H9 (cell line): ENCODE results near the gene SLC22A2. TPM values are rescaled to one million over a fixed set of nuclear protein-coding genes. Genes with fewer than 3 reads are reported as not detected.

Experiments used
- DNase-seq: peaks from one replicate; pipeline ENCODE4 v3.0.0-alpha.2; 2017
- H2AFZ ChIP-seq: one replicate; pipeline ENCODE4 v1.6.1; 2013; ENCODE audit warnings: mild to moderate bottlenecking, low read length, control low read depth, moderate library complexity
- H2AK5ac ChIP-seq: 2 replicates; pipeline ENCODE4 v1.6.1; 2013; ENCODE audit warnings: low read length, control low read depth, mixed read lengths; ENCODE audit not compliant: insufficient read length
- H2BK120ac ChIP-seq: one replicate; pipeline ENCODE4 v1.6.1; 2013; ENCODE audit warnings: low read depth, mild to moderate bottlenecking, low read length, control low read depth, inconsistent platforms; ENCODE audit not compliant: poor library complexity, severe bottlenecking
- H2BK12ac ChIP-seq: 2 replicates; pipeline ENCODE4 v1.6.1; 2013; ENCODE audit warnings: low read length, control low read depth, mixed read lengths, low read depth; ENCODE audit not compliant: insufficient read length
- H2BK15ac ChIP-seq: 2 replicates; pipeline ENCODE4 v1.6.1; 2013; ENCODE audit warnings: low read depth, low read length, control low read depth
- H2BK20ac ChIP-seq: one replicate; pipeline ENCODE4 v1.6.1; 2013; ENCODE audit warnings: low read depth, mild to moderate bottlenecking, low read length, control low read depth, inconsistent platforms; ENCODE audit not compliant: poor library complexity, severe bottlenecking
- H2BK5ac ChIP-seq: 2 replicates; pipeline ENCODE4 v1.6.1; 2013; ENCODE audit warnings: low read length, control low read depth, mixed read lengths; ENCODE audit not compliant: insufficient read length
- H3K14ac ChIP-seq: 2 replicates; pipeline ENCODE4 v1.6.1; 2013; ENCODE audit warnings: low read length, control low read depth; ENCODE audit not compliant: insufficient read depth
- H3K18ac ChIP-seq: 2 replicates; pipeline ENCODE4 v1.6.1; 2013; ENCODE audit warnings: low read depth, mild to moderate bottlenecking, mixed read lengths, low read length, control low read depth; ENCODE audit not compliant: insufficient read length
- H3K23ac ChIP-seq: 2 replicates; pipeline ENCODE4 v1.6.1; 2013; ENCODE audit warnings: low read length, control low read depth, mixed read lengths, low read depth; ENCODE audit not compliant: insufficient read length
- H3K23me2 ChIP-seq: 2 replicates; pipeline ENCODE4 v1.6.1; 2013; ENCODE audit warnings: low read depth, mild to moderate bottlenecking, mixed read lengths, low read length, control low read depth; ENCODE audit not compliant: insufficient read length, poor library complexity, severe bottlenecking
- H3K27ac ChIP-seq: 2 replicates; pipeline ENCODE4 v1.5.1; 2013; ENCODE audit warnings: low read length, control low read depth, mixed read lengths, low read depth; ENCODE audit not compliant: insufficient read length
- H3K27me3 ChIP-seq: 2 replicates; pipeline ENCODE4 v1.6.1; 2013; ENCODE audit warnings: low read length, control low read depth, inconsistent platforms; ENCODE audit not compliant: insufficient read depth
- H3K4ac ChIP-seq: 2 replicates; pipeline ENCODE4 v1.6.1; 2013; ENCODE audit warnings: low read depth, mild to moderate bottlenecking, control low read depth, inconsistent platforms, low read length, moderate library complexity
- H3K4me1 ChIP-seq: 2 replicates; pipeline ENCODE4 v1.6.1; 2013; ENCODE audit warnings: low read length, control low read depth, inconsistent platforms; ENCODE audit not compliant: insufficient read depth
- H3K4me2 ChIP-seq: 2 replicates; pipeline ENCODE4 v1.6.1; 2013; ENCODE audit warnings: low read length, control low read depth, mixed read lengths; ENCODE audit not compliant: insufficient read length, insufficient read depth
- H3K56ac ChIP-seq: 2 replicates; pipeline ENCODE4 v1.6.1; 2013; ENCODE audit warnings: low read depth, mild to moderate bottlenecking, mixed read lengths, low read length, control low read depth; ENCODE audit not compliant: insufficient read length
- H3K79me1 ChIP-seq: 2 replicates; pipeline ENCODE4 v1.6.1; 2013; ENCODE audit warnings: low read depth, mild to moderate bottlenecking, moderate library complexity, low read length, control low read depth, inconsistent platforms; ENCODE audit not compliant: insufficient read depth, poor library complexity, severe bottlenecking
- H3K79me2 ChIP-seq: 2 replicates; pipeline ENCODE4 v1.6.1; 2013; ENCODE audit warnings: low read length, control low read depth, inconsistent platforms; ENCODE audit not compliant: insufficient read depth
- H3K9ac ChIP-seq: 2 replicates; pipeline ENCODE4 v1.6.1; 2013; ENCODE audit warnings: low read length, control low read depth, mixed read lengths; ENCODE audit not compliant: insufficient read length; ENCODE audit errors: extremely low read depth
- H3K9me3 ChIP-seq: one replicate; pipeline ENCODE4 v1.6.1; 2013; ENCODE audit warnings: low read depth, low read length, inconsistent platforms; ENCODE audit not compliant: control insufficient read depth
- H3T11ph ChIP-seq: one replicate; pipeline ENCODE4 v1.6.1; 2013; ENCODE audit warnings: mild to moderate bottlenecking, low read length, control low read depth, inconsistent platforms
- H4K20me1 ChIP-seq: one replicate; pipeline ENCODE4 v1.6.1; 2013; ENCODE audit not compliant: control insufficient read depth, insufficient read length, insufficient read depth
- H4K5ac ChIP-seq: 2 replicates; pipeline ENCODE4 v1.6.1; 2013; ENCODE audit warnings: low read depth, mild to moderate bottlenecking, mixed read lengths, low read length, control low read depth; ENCODE audit not compliant: insufficient read length
- H4K8ac ChIP-seq: replicated peaks from 2 replicates; pipeline ENCODE4 v1.6.1; 2013; ENCODE audit warnings: low read length, control low read depth, mixed read lengths, low read depth; ENCODE audit not compliant: insufficient read length
- H4K91ac ChIP-seq: 2 replicates; pipeline ENCODE4 v1.6.1; 2013; ENCODE audit warnings: low read depth, mild to moderate bottlenecking, moderate library complexity, mixed read lengths, low read length, control low read depth; ENCODE audit not compliant: insufficient read length
- H3K27ac Mint-ChIP-seq, 3 experiments: 2 replicates in 2 of 3; 3 replicates in 1 of 3; pipeline ENCODE4 v1.8.0; 2020 to 2021; ENCODE audit warnings: mixed read lengths in 3 of 3, mild to moderate bottlenecking in 1 of 3, moderate library complexity in 1 of 3
- H3K27me3 Mint-ChIP-seq: 2 replicates; pipeline ENCODE4 v1.8.0; 2021; ENCODE audit warnings: low read depth, mild to moderate bottlenecking, moderate library complexity, mixed read lengths
- H3K36me3 Mint-ChIP-seq, 3 experiments: 2 replicates in 2 of 3; 3 replicates in 1 of 3; pipeline ENCODE4 v1.8.0; 2020 to 2021; ENCODE audit warnings: low read depth in 3 of 3, mixed read lengths in 3 of 3; ENCODE audit not compliant: insufficient read depth in 1 of 3
- H3K4me1 Mint-ChIP-seq, 2 experiments: 2 replicates each; pipeline ENCODE4 v1.8.0; 2020; ENCODE audit warnings: mixed read lengths in 2 of 2
- H3K4me3 Mint-ChIP-seq, 2 experiments: 2 replicates in 1 of 2; 3 replicates in 1 of 2; pipeline ENCODE4 v1.8.0; 2020 to 2021; ENCODE audit warnings: mild to moderate bottlenecking in 2 of 2, mixed read lengths in 2 of 2, moderate library complexity in 1 of 2
- H3K9me3 Mint-ChIP-seq, 2 experiments: 2 replicates in 1 of 2; 3 replicates in 1 of 2; pipeline ENCODE4 v1.8.0; 2020; ENCODE audit warnings: mild to moderate bottlenecking in 2 of 2, mixed read lengths in 2 of 2, moderate library complexity in 1 of 2
- CTCF ChIP-seq: fragments of 200-600 bp; sonication (generic); conservative IDR thresholded peaks from 3 replicates; pipeline ENCODE4 v1.8.0; 2021; ENCODE audit warnings: antibody characterized with exemption, mild to moderate bottlenecking
- WGBS: extraction: QIAGEN DNeasy Blood & Tissue Kit; methylation state at CpG from one replicate; pipeline ENCODE4 v1.1.7; 2013; ENCODE audit warnings: missing lambda C conversion rate, low lambda C conversion rate, mixed read lengths; ENCODE audit not compliant: insufficient read length; ENCODE audit errors: extremely low coverage; 5-methylcytosine and 5-hydroxymethylcytosine counted together
- total RNA-seq: library from RNA; stranded (reverse); gene quantifications from 2 replicates; pipeline ENCODE4 v1.2.1, GENCODE V29; 2021

Gene SLC22A2
- total RNA-seq, 1 experiment from 2014 or later, result 1.0 TPM

GRCh38 chr6:160253714-160254113, 4.9 kb downstream of the SLC22A2 start:
- Histone ChIP-seq H3K27me3 (no peaks in the 10 kb centered on the region), H3K23ac (no peak overlapping the region), H3K18ac (no peak overlapping the region), H2BK12ac (no peak overlapping the region), H4K5ac (no peak overlapping the region), H4K91ac (no peak overlapping the region), H3K79me1 (no peaks in the 10 kb centered on the region), H2BK20ac (no peak overlapping the region), H4K20me1 (no peaks in the 10 kb centered on the region), H4K8ac (no peak overlapping the region), H3K4me1 (peaks cover 9% of the 10 kb centered on the region), H2AFZ (no peak overlapping the region), H3K4me2 (no peak overlapping the region), H3K79me2 (no peaks in the 10 kb centered on the region), H3K56ac (no peak overlapping the region), H2BK5ac (no peak overlapping the region), H3K9me3 (no peaks in the 10 kb centered on the region), H2BK15ac (no peak overlapping the region), H2BK120ac (no peak overlapping the region), H2AK5ac (no peak overlapping the region), H3K27ac (no peak overlapping the region), H3K9ac (no peak overlapping the region), H3K14ac (no peak overlapping the region), H3K4ac (no peak overlapping the region), H3K23me2 (no peaks in the 10 kb centered on the region), H3T11ph (no peak overlapping the region)
- H3K4me3 Mint-ChIP-seq, result no peak overlapping the region
- no peaks in the 10 kb centered on the region for H3K36me3 Mint-ChIP-seq
- no peak overlapping the region for H3K27ac Mint-ChIP-seq
- no peak for TF ChIP-seq CTCF
- no peak for DNase-seq
- no peaks in the 10 kb centered on the region for H3K27me3 Mint-ChIP-seq
- H3K4me1 Mint-ChIP-seq, result peaks cover 59 to 62% of the 10 kb centered on the region in 2 experiments
- H3K9me3 Mint-ChIP-seq, result no peaks in the 10 kb centered on the region
- WGBS, result no CpG with 5 or more reads among the region's 1 CpG
